GM13976 (cell line): Measurements from ENCODE around the gene ROBO3.

Source experiments
- DNase-seq: peaks from one replicate; pipeline ENCODE4 v3.0.0; 2012; ENCODE audit warnings: low spot score
- CTCF ChIP-seq: IDR thresholded peaks from 2 replicates; pipeline ENCODE4 v1.5.1; 2012; ENCODE audit warnings: borderline replicate concordance, mild to moderate bottlenecking; ENCODE audit not compliant: insufficient read depth; ENCODE audit errors: extremely low read depth, missing control alignments, control extremely low read depth
- in situ Hi-C: fragments of 300-500 bp; cut with MboI; formaldehyde crosslinking; loops from one replicate; pipeline ENCODE4 v1.12.0; 2022; ENCODE audit warnings: low sequenced_read_pairs, mixed read lengths, inconsistent platforms; ENCODE audit not compliant: unreplicated experiment

The ROBO3 gene

GRCh38 chr11:124868331-124869274 lies 3.4 kb downstream of the ROBO3 start:
- in situ Hi-C loops: no loop called here
- DNase-seq: no peak
- no peak for TF ChIP-seq CTCF

GRCh38 chr11:124869331-124869730 lies 4.1 kb downstream of the ROBO3 start:
- in situ Hi-C loops: no loop called here
- TF ChIP-seq CTCF: no peak
- DNase-seq: no peak

- TF ChIP-seq CTCF: no peak
Observed at GRCh38 chr11:124869856-124870387, 4.7 kb downstream of the ROBO3 start.

GRCh38 chr11:124870430-124870829 lies 5.2 kb downstream of the ROBO3 start:
- in situ Hi-C loops: no loop called here
- no peak for DNase-seq
- TF ChIP-seq CTCF: no peak

More at GRCh38 chr11:124869856-124870387, 4.7 kb downstream of the ROBO3 start:
- DNase-seq: no peak
- in situ Hi-C loops: no loop called here

GRCh38 chr11:124872280-124872679 lies 7.0 kb downstream of the ROBO3 start:
- no peak for TF ChIP-seq CTCF
- no peak for DNase-seq
- in situ Hi-C loops: no loop called here

GRCh38 chr11:124872741-124873140 lies 7.5 kb downstream of the ROBO3 start:
- TF ChIP-seq CTCF: no peak
- in situ Hi-C loops: no loop called here
- DNase-seq: no peak
